Fibroblast of villous mesenchyme (primary cell): ENCODE data around the gene MAP4K4. TPM values are rescaled to one million over a fixed set of nuclear protein-coding genes. Genes with fewer than 3 reads are reported as not detected.
A peak's percentile ranks its signal among the peaks of the same experiment; 100 is the strongest.

ENCODE experiments used
- DNase-seq: peaks from one replicate; pipeline ENCODE4 v3.0.0-alpha.2; 2010; ENCODE audit warnings: low read depth
- H3K4me3 ChIP-seq: 2 replicates; pipeline ENCODE4 v1.5.1; 2011; ENCODE audit warnings: low read depth, mild to moderate bottlenecking, low read length
- total RNA-seq: library from RNA; depleted of rRNA; stranded (reverse); fragments of >200 nt; gene quantifications from 2 replicates; pipeline ENCODE4 v1.2.3, GENCODE V29; 2012
- TF ChIP-seq, protein P1 (sequence below): IDR thresholded peaks from 2 replicates; pipeline ENCODE4 v1.5.1; 2012; ENCODE audit warnings: low read depth, mild to moderate bottlenecking, low read length; ENCODE audit not compliant: insufficient read depth

The MAP4K4 gene
- total RNA-seq, 1 donor, result 95.0 TPM

DNA sequence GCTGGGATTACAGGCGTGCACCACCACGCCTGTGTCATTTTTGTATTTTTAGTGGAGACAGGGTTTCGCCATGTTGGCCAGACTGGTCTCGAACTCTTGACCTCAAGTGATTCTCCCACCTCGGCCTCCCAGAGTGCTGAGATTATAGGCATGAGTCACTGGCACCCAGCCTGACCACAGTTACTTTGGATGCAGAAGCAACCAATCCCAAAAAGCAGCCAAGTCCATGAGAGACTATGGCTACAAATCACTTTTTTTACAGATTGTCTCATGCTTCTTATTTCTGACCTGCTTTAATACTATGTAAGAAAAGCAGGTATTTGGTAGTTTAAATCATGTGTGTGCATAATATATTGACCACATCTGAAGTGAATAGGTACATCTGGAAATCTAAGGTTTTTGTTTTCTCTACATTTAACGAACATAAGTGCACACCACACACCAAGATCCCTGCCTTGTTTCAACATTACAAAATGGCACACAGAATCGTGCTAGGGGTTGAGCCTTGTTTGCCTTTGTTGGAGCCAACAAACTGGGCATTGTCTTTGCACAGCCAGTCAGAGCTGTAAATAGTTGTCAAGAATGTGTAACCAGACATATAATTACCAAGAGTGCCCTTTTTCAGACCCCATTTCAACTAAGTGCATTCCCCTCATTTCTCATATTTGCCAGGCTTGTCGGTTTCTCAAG lies 18.3 kb upstream of the MAP4K4 start:
- DNase-seq, result peak; percentile 84
- TF ChIP-seq, protein P1, sequence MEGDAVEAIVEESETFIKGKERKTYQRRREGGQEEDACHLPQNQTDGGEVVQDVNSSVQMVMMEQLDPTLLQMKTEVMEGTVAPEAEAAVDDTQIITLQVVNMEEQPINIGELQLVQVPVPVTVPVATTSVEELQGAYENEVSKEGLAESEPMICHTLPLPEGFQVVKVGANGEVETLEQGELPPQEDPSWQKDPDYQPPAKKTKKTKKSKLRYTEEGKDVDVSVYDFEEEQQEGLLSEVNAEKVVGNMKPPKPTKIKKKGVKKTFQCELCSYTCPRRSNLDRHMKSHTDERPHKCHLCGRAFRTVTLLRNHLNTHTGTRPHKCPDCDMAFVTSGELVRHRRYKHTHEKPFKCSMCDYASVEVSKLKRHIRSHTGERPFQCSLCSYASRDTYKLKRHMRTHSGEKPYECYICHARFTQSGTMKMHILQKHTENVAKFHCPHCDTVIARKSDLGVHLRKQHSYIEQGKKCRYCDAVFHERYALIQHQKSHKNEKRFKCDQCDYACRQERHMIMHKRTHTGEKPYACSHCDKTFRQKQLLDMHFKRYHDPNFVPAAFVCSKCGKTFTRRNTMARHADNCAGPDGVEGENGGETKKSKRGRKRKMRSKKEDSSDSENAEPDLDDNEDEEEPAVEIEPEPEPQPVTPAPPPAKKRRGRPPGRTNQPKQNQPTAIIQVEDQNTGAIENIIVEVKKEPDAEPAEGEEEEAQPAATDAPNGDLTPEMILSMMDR, result no peak
- H3K4me3 ChIP-seq, result no peak overlapping the region

- DNase-seq, result no peak
- no peak overlapping the region for H3K4me3 ChIP-seq
- TF ChIP-seq, protein P1, result no peak
These were observed 17.6 kb upstream of the MAP4K4 start for GRCh38 chr2:101679801-101680487.

- no peak overlapping the region for H3K4me3 ChIP-seq
- TF ChIP-seq, protein P1, result no peak
These were observed 15.2 kb upstream of the MAP4K4 start for GRCh38 chr2:101682311-101682710.

GRCh38 chr2:101684313-101684712 lies 13.2 kb upstream of the MAP4K4 start:
- TF ChIP-seq, protein P1, result no peak
- H3K4me3 ChIP-seq, result no peak overlapping the region
- DNase-seq, result no peak

More at GRCh38 chr2:101682311-101682710, 15.2 kb upstream of the MAP4K4 start:
- no peak for DNase-seq

GRCh38 chr2:101688261-101688660 lies 9.2 kb upstream of the MAP4K4 start:
- no peak for DNase-seq
- H3K4me3 ChIP-seq, result no peak overlapping the region
- TF ChIP-seq, protein P1, result no peak

GRCh38 chr2:101689114-101689825 lies 8.2 kb upstream of the MAP4K4 start:
- TF ChIP-seq, protein P1, result no peak
- DNase-seq, result no peak
- H3K4me3 ChIP-seq, result no peak overlapping the region
